Ishikawa (cell line): Measurements from ENCODE around the gene ZIC5.

ENCODE experiments used
- CEBPB ChIP-seq: IDR thresholded peaks from 2 replicates; pipeline ENCODE4 v1.6.1; 2012
- EGR1 ChIP-seq: IDR thresholded peaks from 2 replicates; pipeline ENCODE4 v1.6.1; 2012
- EP300 ChIP-seq: IDR thresholded peaks from 2 replicates; pipeline ENCODE4 v1.6.1; 2012; ENCODE audit warnings: borderline replicate concordance
- NFIC ChIP-seq: IDR thresholded peaks from 2 replicates; pipeline ENCODE4 v1.6.1; 2012
- TCF12 ChIP-seq: IDR thresholded peaks from 2 replicates; pipeline ENCODE4 v1.6.1; 2012; ENCODE audit warnings: low read depth
- YY1 ChIP-seq: IDR thresholded peaks from 2 replicates; pipeline ENCODE4 v1.6.1; 2012; ENCODE audit warnings: low read depth
- TF ChIP-seq, protein P1 (sequence below): IDR thresholded peaks from 2 replicates; pipeline ENCODE4 v1.6.1; 2012

DNA sequence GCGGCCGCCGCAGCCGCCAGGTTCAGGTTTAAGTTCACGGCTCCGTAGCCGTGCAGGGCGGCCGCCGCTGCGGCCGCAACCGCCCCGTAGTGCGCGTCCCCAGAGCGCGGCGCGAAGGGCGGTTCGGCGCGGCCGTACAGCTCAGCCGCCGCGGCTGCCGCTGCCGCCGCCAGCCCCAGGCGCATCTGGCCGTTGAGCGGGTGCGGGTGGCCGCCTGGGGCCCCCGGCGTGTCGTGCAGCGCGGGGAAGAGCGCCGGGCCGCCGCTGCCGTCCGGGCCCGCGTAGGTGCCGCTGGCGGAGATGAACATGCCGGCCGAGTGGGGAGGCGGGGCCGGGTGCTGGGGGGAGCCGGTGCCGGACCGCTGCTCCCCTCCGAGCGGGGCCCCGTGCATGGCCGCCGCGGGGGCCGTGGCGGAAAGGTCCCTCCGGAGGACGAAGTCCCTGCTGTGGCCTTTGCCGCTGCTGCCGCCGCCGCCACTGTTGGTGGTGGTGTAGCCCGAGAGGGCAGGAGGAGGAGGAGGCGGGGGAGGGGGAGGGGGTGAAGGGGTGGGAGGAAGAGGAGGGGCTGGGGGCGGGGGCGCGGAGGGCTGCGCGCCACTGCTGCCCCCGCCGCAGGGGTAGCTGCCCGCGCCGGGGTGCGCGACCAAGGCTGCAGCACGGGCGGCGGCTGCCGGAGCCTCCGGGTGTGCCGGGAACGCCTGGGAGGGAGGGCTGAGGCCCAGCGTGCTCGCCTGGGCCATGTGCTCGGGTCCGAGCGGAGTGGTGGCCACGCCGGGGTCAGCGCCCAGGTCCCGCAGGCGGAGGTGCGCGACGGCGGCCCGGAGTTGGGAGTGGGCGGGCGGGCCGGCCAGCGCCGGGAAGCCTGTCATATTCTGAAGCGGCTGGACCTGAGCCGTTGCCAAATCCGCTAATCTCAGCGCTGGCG is 654 bp downstream of the ZIC5 start:
- no peak for TF ChIP-seq CEBPB
- TF ChIP-seq EP300 = no peak; the same call in 1 of the 2 replicates
- TF ChIP-seq TCF12 = no peak
- TF ChIP-seq, protein P1, sequence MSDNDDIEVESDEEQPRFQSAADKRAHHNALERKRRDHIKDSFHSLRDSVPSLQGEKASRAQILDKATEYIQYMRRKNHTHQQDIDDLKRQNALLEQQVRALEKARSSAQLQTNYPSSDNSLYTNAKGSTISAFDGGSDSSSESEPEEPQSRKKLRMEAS = peak; percentile 92
- TF ChIP-seq YY1 = peak; percentile 67
- no peak for TF ChIP-seq NFIC
- 0 out of 2 replicates have a peak, but pooled peaks have one; percentile 6 for TF ChIP-seq EGR1
